Fibroblast of lung (primary cell): ENCODE measurements around the gene EPS8L1. TPM values are rescaled to one million over a fixed set of nuclear protein-coding genes. Genes with fewer than 3 reads are reported as not detected.
"Not testable (repeated sequence)": the region's sequence is repeated elsewhere in the genome, so short reads cannot be mapped to it uniquely, and the experiment has no call there.

Experiments used
- DNase-seq, 2 donors: peaks; one replicate each; pipeline versions ENCODE4 v3.0.0 to v3.0.0-alpha.2; 2010; ENCODE audit warnings: low read depth in 2 of 2
- H2AFZ ChIP-seq: 2 replicates; pipeline ENCODE4 v1.5.1; 2012; ENCODE audit warnings: low read length, control low read depth, inconsistent platforms
- H3K27ac ChIP-seq: 2 replicates; pipeline ENCODE4 v1.5.1; 2011; ENCODE audit warnings: low read length, control low read depth; ENCODE audit not compliant: insufficient read depth
- H3K27me3 ChIP-seq: 2 replicates; pipeline ENCODE4 v1.5.1; 2011; ENCODE audit warnings: mild to moderate bottlenecking, low read length; ENCODE audit not compliant: control insufficient read depth, insufficient read depth
- H3K36me3 ChIP-seq: 2 replicates; pipeline ENCODE4 v1.5.1; 2011; ENCODE audit warnings: low read length; ENCODE audit not compliant: control insufficient read depth, insufficient read depth
- H3K4me1 ChIP-seq: 2 replicates; pipeline ENCODE4 v1.5.1; 2011; ENCODE audit warnings: low read length; ENCODE audit not compliant: control insufficient read depth, insufficient read depth; ENCODE audit errors: extremely low read depth
- H3K4me2 ChIP-seq: 2 replicates; pipeline ENCODE4 v1.5.1; 2011; ENCODE audit warnings: low read length, control low read depth; ENCODE audit not compliant: insufficient read depth; ENCODE audit errors: extremely low read depth
- H3K4me3 ChIP-seq, 4 experiments: fragments of 200-600 bp in 1 of 4; sonication (generic) in 1 of 4; replicated peaks in 1 of 4; 2 replicates each; pipeline ENCODE4 v1.5.1; 2011 to 2016; ENCODE audit warnings: low read length in 4 of 4, low read depth in 3 of 4, mild to moderate bottlenecking in 3 of 4, control low read depth in 2 of 4, inconsistent platforms in 1 of 4, mixed read lengths in 1 of 4; ENCODE audit not compliant: insufficient read depth in 1 of 4; ENCODE audit errors: control extremely low read depth in 1 of 4
- H3K79me2 ChIP-seq: 2 replicates; pipeline ENCODE4 v1.5.1; 2012; ENCODE audit warnings: mild to moderate bottlenecking, low read length, inconsistent platforms; ENCODE audit not compliant: control insufficient read depth, insufficient read depth
- H3K9ac ChIP-seq: 2 replicates; pipeline ENCODE4 v1.5.1; 2011; ENCODE audit warnings: mild to moderate bottlenecking, low read length, control low read depth; ENCODE audit not compliant: insufficient read depth
- H3K9me3 ChIP-seq: 2 replicates; pipeline ENCODE4 v1.5.1; 2012; ENCODE audit warnings: low read depth, low read length; ENCODE audit not compliant: control insufficient read depth, insufficient read depth
- H4K20me1 ChIP-seq: 2 replicates; pipeline ENCODE4 v1.5.1; 2011; ENCODE audit warnings: low read length; ENCODE audit not compliant: control insufficient read depth, insufficient read depth; ENCODE audit errors: extremely low read depth
- CTCF ChIP-seq, 2 donors: IDR thresholded peaks in 1 of 2; conservative IDR thresholded peaks in 1 of 2; 1 replicate in 1 of 2; 2 replicates in 1 of 2; pipeline ENCODE4 v1.5.1; 2011 to 2012; ENCODE audit warnings: low read length in 2 of 2, control low read depth in 1 of 2, inconsistent platforms in 1 of 2, low read depth in 1 of 2, mild to moderate bottlenecking in 1 of 2
- EZH2 ChIP-seq: IDR thresholded peaks from 2 replicates; pipeline ENCODE4 v1.5.1; 2012; ENCODE audit warnings: low read length, control low read depth, mild to moderate bottlenecking; ENCODE audit errors: missing control alignments
- polyA plus RNA-seq, 2 donors: library from polyadenylated mRNA; depleted of rRNA in 1 of 2; stranded (reverse) in 1 of 2; unstranded in 1 of 2; fragments of >200 nt; gene quantifications; 2 replicates each; pipeline ENCODE4 v1.2.1, GENCODE V29; 2011 to 2012; ENCODE audit warnings: missing spikeins in 1 of 2
- total RNA-seq: library from RNA; depleted of rRNA; stranded (reverse); fragments of >200 nt; gene quantifications from 2 replicates; pipeline ENCODE4 v1.2.1, GENCODE V29; 2014

The EPS8L1 gene
- total and polyA plus RNA-seq, 2 donors (not counting 1 experiment from before 2014, with no cell fraction given): 0.17 to 1.9 TPM

GRCh38 chr19:55058781-55059610 lies 16.7 kb upstream of the EPS8L1 start:
- H3K27me3 ChIP-seq: no peaks in the 10 kb centered on the region
- no peak overlapping the region for H2AFZ ChIP-seq
- no peaks in the 10 kb centered on the region for H3K79me2 ChIP-seq
- no peaks in the 10 kb centered on the region for H4K20me1 ChIP-seq
- H3K9me3 ChIP-seq: no peaks in the 10 kb centered on the region
- DNase-seq: no peak
- no peaks in the 10 kb centered on the region for H3K4me1 ChIP-seq
- no peak overlapping the region for H3K4me2 ChIP-seq
- no peak overlapping the region for H3K9ac ChIP-seq
- no peak overlapping the region for H3K27ac ChIP-seq
- TF ChIP-seq EZH2: no peak
- TF ChIP-seq CTCF (conservative IDR thresholded peaks at IDR 0.05 in 1 of 2, IDR thresholded peaks at IDR 0.05 in 1 of 2; ENCODE audit: low read depth in 1 of 2, low read length in 2 of 2): no peak
- H3K4me3 ChIP-seq: no peak overlapping the region
- H3K36me3 ChIP-seq: no peaks in the 10 kb centered on the region

- H3K4me1 ChIP-seq, H4K20me1 ChIP-seq, H3K27ac ChIP-seq, H3K9me3 ChIP-seq, H3K36me3 ChIP-seq, H2AFZ ChIP-seq, H3K9ac ChIP-seq, H3K4me3 ChIP-seq, H3K4me2 ChIP-seq, H3K79me2 ChIP-seq, H3K27me3 ChIP-seq: not testable (repeated sequence)
- peak in 1 of 2 donors; percentile 35 for DNase-seq
Measured at GRCh38 chr19:55060287-55060686, 15.4 kb upstream of the EPS8L1 start.

- Histone ChIP-seq H4K20me1 (no peaks in the 10 kb centered on the region), H3K27ac (no peak within 1 kb of the TSS)
Measured at GRCh38 chr19:55062735-55063491, 12.8 kb upstream of the EPS8L1 start, which contains the start of gene RDH13. Gene RDH13, minus strand, starts transcription at chr19:55063148. Its CDS starts 116 bp downstream, at chr19:55063032.

More at GRCh38 chr19:55062735-55063491, 12.8 kb upstream of the EPS8L1 start, which contains the start of gene RDH13:
- Histone ChIP-seq H3K4me1 (no peaks in the 10 kb centered on the region), H3K4me2 (peak within 1 kb of the TSS; percentile 62), H3K36me3 (no peaks in the 10 kb centered on the region), H3K27me3 (peaks cover 9% of the 10 kb centered on the region), H3K9me3 (no peaks in the 10 kb centered on the region), H3K9ac (peak within 1 kb of the TSS; percentile 66), H3K4me3 (peak within 1 kb of the TSS; percentile 62 to 78 (median 66)), H3K79me2 (no peaks in the 10 kb centered on the region), H2AFZ (peak within 1 kb of the TSS; percentile 71)
- TF ChIP-seq CTCF (conservative IDR thresholded peaks at IDR 0.05 in 1 of 2, IDR thresholded peaks at IDR 0.05 in 1 of 2; ENCODE audit: low read depth in 1 of 2, low read length in 2 of 2) (no peak), EZH2 (no peak)
- peak; percentile 87 to 96 for DNase-seq
